ENCODE measurements around the gene RCBTB1. TPM values are rescaled to one million over a fixed set of nuclear protein-coding genes. Genes with fewer than 3 reads are reported as not detected.
"Not testable (repeated sequence)": the region's sequence is repeated elsewhere in the genome, so short reads cannot be mapped to it uniquely, and the experiment has no call there.

RCBTB1 gene
- total RNA-seq, 2 donors from 2014 or later, result 6.3 to 12.2 TPM

- Histone ChIP-seq H3K27ac (no peak overlapping the region), H3K36me3 (replicated peaks in 1 of 2; ENCODE audit: insufficient read depth in 1 of 2, low read depth in 2 of 2) (no peaks in the 10 kb centered on the region), H3K27me3 (no peaks in the 10 kb centered on the region), H3K4me1 (no peaks in the 10 kb centered on the region), H3K9me3 (no peaks in the 10 kb centered on the region), H3K4me3 (no peak overlapping the region)
- 64 to 65% methylated on average over 8 of the region's 8 CpGs for WGBS, 2 donors
- TF ChIP-seq, protein P1, sequence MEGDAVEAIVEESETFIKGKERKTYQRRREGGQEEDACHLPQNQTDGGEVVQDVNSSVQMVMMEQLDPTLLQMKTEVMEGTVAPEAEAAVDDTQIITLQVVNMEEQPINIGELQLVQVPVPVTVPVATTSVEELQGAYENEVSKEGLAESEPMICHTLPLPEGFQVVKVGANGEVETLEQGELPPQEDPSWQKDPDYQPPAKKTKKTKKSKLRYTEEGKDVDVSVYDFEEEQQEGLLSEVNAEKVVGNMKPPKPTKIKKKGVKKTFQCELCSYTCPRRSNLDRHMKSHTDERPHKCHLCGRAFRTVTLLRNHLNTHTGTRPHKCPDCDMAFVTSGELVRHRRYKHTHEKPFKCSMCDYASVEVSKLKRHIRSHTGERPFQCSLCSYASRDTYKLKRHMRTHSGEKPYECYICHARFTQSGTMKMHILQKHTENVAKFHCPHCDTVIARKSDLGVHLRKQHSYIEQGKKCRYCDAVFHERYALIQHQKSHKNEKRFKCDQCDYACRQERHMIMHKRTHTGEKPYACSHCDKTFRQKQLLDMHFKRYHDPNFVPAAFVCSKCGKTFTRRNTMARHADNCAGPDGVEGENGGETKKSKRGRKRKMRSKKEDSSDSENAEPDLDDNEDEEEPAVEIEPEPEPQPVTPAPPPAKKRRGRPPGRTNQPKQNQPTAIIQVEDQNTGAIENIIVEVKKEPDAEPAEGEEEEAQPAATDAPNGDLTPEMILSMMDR (IDR thresholded peaks at IDR 0.05), result no peak
- TF ChIP-seq POLR2A (IDR thresholded peaks at IDR 0.05), result no peak
- intact Hi-C loops (cut with DNase I), result no loop called here
- ATAC-seq (no peak), DNase-seq (no peak)
Measured at GRCh38 chr13:49615836-49616675, 30.7 kb upstream of the RCBTB1 start.

GRCh38 chr13:49612042-49612441, 26.7 kb upstream of the RCBTB1 start:
- intact Hi-C loops (cut with DNase I); H3K4me3 ChIP-seq; H3K27me3 ChIP-seq; H3K4me1 ChIP-seq; H3K36me3 ChIP-seq (replicated peaks in 1 of 2; ENCODE audit: insufficient read depth in 1 of 2, low read depth in 2 of 2); H3K27ac ChIP-seq; ATAC-seq; H3K9me3 ChIP-seq; DNase-seq: not testable (repeated sequence)
- 85 to 92% methylated on average over 3 of the region's 3 CpGs for WGBS, 2 donors

DNA sequence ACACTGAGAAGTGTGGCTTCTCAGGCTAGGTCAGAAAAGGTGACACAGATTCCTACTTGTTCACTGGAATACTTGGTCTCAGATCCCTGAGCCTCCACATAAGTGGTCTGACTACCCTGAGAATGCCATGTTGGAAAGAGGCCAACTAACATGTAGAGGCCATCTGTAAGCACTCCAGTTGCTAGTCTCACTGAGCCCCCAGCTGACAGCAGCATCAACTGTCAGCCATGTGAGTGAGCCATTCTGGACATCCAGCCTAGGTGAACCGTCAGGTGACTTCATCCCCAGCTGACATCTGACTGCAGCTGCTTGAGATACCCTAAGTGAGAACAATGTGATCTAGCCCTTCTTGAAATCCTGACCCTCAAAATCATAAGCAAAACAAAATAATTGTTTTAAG, 24.8 kb upstream of the RCBTB1 start:
- no peak for ATAC-seq
- no peak for TF ChIP-seq POLR2A (IDR thresholded peaks at IDR 0.05)
- TF ChIP-seq, protein P1 (IDR thresholded peaks at IDR 0.05), result no peak

GRCh38 chr13:49608651-49609331, 23.4 kb upstream of the RCBTB1 start:
- intact Hi-C loops (cut with DNase I), result no loop called here
- no peaks in the 10 kb centered on the region for H3K27me3 ChIP-seq
- H3K4me1 ChIP-seq, result peaks cover 11% of the 10 kb centered on the region
- ATAC-seq (no peak), DNase-seq (no peak)
- no peak overlapping the region for H3K4me3 ChIP-seq
- no peaks in the 10 kb centered on the region for H3K36me3 ChIP-seq (replicated peaks in 1 of 2; ENCODE audit: insufficient read depth in 1 of 2, low read depth in 2 of 2)
- H3K9me3 ChIP-seq, result no peaks in the 10 kb centered on the region
- no peak overlapping the region for H3K27ac ChIP-seq
- WGBS, 2 donors, result 74 to 76% methylated on average over 1 of the region's 1 CpG
- no peak for TF ChIP-seq POLR2A (IDR thresholded peaks at IDR 0.05)
- TF ChIP-seq, protein P1 (IDR thresholded peaks at IDR 0.05), result no peak

More for the DNA sequence above, 24.8 kb upstream of the RCBTB1 start:
- DNase-seq, result no peak
- no peaks in the 10 kb centered on the region for H3K27me3 ChIP-seq
- H3K9me3 ChIP-seq, result no peaks in the 10 kb centered on the region
- H3K4me3 ChIP-seq, result no peak overlapping the region
- WGBS, 2 donors, result 88 to 94% methylated on average over 1 of the region's 1 CpG
- intact Hi-C loops (cut with DNase I), result no loop called here
- no peaks in the 10 kb centered on the region for H3K36me3 ChIP-seq (replicated peaks in 1 of 2; ENCODE audit: insufficient read depth in 1 of 2, low read depth in 2 of 2)
- H3K27ac ChIP-seq, result no peak overlapping the region
- peaks cover 5% of the 10 kb centered on the region for H3K4me1 ChIP-seq

GRCh38 chr13:49607761-49608160, 22.4 kb upstream of the RCBTB1 start:
- Histone ChIP-seq H3K4me3 (no peak overlapping the region), H3K27ac (no peak overlapping the region), H3K27me3 (no peaks in the 10 kb centered on the region), H3K9me3 (no peaks in the 10 kb centered on the region), H3K4me1 (peaks cover 11% of the 10 kb centered on the region), H3K36me3 (replicated peaks in 1 of 2; ENCODE audit: insufficient read depth in 1 of 2, low read depth in 2 of 2) (no peaks in the 10 kb centered on the region)
- no peak for TF ChIP-seq POLR2A (IDR thresholded peaks at IDR 0.05)
- TF ChIP-seq, protein P1 (IDR thresholded peaks at IDR 0.05), result no peak
- ATAC-seq (no peak), DNase-seq (no peak)
- intact Hi-C loops (cut with DNase I), result no loop called here
- WGBS, 2 donors, result 36 to 40% methylated on average over 5 of the region's 5 CpGs

All from body of pancreas (tissue), 4 donors.